Measurements from ENCODE around the gene LAMB4. TPM values are rescaled to one million over a fixed set of nuclear protein-coding genes. Genes with fewer than 3 reads are reported as not detected.

Gene LAMB4
- total and polyA plus RNA-seq, 2 of the 8 experiments (the other 6 are each of a cell fraction or from before 2014, with no cell fraction given), result not detected

DNA sequence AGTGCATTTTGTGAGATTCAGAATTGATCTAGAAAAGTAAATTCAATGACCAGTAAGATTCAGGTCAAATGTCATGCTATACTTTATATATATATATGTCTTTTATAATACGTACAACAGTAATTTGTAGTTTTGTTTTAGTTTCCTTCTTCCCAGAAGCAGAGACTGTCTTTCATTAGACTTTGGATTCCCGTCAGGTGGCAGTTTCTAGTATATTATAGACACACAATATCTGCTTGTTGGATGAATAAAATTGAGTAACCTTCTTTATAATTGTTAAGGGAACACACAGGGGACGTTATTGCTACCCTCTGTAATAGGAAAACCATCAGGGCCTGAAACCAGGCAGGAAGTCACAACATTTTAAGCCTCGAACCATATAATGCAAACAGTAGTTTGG is 121.9 kb downstream of the LAMB4 start (continued):
- TF ChIP-seq CHD7 (IDR thresholded peaks at IDR 0.05; ENCODE audit: insufficient replicate concordance, low read length), result no peak
- no peak for TF ChIP-seq POLR2AphosphoS5 (IDR thresholded peaks at IDR 0.05; ENCODE audit: low read depth, low read length)

Data from H1 (cell line).